Measurements from ENCODE around the gene PIP5KL1. TPM values are rescaled to one million over a fixed set of nuclear protein-coding genes. Genes with fewer than 3 reads are reported as not detected.

Gene PIP5KL1
- total RNA-seq, 1 donor from 2014 or later, result not detected

DNA sequence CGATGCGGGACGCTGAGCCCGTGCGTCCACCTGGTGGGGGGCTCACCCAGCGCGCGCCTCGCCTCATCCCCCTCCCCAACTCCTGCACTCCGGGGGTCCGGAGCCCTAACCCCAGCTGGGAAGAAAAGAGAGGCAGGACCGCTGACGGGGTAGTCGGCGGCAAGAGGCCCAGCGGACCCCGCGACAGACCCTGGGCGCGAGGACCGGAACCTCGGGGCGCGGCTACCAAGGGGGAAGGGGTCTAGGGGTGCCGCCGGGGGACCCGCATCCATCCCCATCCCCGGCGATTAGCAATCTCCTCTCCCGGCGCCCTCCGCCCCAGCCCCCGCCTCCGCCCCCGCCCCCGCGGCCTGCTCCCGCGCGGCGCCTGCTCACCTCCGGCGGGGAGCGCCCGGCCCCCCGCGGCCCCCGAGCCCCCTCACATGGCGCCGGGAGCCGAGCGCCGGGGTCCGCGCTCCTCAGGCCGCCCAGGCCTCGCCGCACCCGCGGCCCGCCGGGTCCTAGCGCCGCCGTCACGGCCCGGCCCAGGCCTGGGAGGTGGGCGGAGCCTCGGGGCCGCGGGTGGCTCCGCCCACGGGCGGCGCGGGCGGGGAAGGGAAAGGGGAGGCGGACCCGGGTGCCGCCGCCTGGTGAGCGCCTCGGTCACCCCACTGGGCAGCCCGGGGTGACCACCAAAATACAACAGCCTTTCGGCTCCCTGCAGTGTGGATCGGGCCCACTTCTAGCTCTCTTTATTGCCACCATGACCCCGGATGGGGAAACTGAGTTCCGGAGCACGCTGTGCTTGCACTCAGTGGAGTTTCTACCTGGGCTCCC is 31.2 kb downstream of the PIP5KL1 start, which contains the start of gene ST6GALNAC6:
Gene ST6GALNAC6, minus strand, starts transcription at position 476 of the 816 bp plus-strand sequence. CDS start 1,622 bp downstream, outside the sequence.
- intact Hi-C loops (cut with DNase I), result no loop called here
- Histone ChIP-seq H3K4me3 (peak within 1 kb of the TSS; percentile 83 to 100), H3K36me3 (peaks cover 20 to 25% of the 10 kb centered on the region in 2 donors), H3K4me1 (peaks cover 23 to 42% of the 10 kb centered on the region in 2 donors), H3K9me3 (no peaks in the 10 kb centered on the region), H3K27me3 (no peaks in the 10 kb centered on the region), H3K27ac (peak within 1 kb of the TSS; percentile 95 to 99)
- TF ChIP-seq, protein P1, sequence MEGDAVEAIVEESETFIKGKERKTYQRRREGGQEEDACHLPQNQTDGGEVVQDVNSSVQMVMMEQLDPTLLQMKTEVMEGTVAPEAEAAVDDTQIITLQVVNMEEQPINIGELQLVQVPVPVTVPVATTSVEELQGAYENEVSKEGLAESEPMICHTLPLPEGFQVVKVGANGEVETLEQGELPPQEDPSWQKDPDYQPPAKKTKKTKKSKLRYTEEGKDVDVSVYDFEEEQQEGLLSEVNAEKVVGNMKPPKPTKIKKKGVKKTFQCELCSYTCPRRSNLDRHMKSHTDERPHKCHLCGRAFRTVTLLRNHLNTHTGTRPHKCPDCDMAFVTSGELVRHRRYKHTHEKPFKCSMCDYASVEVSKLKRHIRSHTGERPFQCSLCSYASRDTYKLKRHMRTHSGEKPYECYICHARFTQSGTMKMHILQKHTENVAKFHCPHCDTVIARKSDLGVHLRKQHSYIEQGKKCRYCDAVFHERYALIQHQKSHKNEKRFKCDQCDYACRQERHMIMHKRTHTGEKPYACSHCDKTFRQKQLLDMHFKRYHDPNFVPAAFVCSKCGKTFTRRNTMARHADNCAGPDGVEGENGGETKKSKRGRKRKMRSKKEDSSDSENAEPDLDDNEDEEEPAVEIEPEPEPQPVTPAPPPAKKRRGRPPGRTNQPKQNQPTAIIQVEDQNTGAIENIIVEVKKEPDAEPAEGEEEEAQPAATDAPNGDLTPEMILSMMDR (IDR thresholded peaks at IDR 0.05), result peak in 1 of 3 experiments; percentile 10
- peak in 1 of 2 donors; percentile 83 for DNase-seq (ENCODE audit: low spot score in 2 of 2)

DNA sequence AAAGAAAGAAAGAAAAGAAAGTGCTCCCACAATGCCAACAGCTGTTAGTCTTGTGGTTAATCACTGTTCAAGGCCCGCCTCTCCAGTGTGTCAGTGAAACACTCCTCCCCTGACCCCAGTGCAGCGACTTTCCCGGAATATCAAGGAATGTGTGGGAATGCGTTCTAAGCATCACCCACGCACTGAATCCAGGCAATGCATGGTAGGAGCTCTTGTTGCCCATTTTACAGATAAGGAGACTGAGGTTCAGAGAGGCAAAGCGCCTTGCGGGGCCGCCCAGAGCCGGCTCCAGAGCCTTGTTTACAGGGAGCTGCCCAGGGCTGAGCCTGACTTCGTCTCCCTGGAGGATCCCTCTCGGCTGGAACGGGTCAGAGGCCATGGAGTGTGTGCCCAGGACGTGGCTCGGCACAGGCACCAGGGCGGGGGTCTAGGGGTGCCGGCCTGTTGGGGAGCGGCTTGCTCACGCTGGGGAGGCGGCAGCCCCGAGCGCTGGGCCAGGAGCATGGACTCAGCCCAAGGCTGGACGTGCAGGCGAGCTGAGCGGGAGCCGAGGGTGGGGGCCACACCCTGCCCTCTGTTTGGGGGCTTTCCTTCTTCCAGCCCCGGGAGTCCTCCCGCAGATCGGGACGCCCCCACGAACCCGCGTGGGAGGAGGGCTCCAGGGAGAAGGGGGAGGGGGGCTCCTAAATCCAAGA is 32.0 kb downstream of the PIP5KL1 start:
- Histone ChIP-seq H3K27me3 (no peaks in the 10 kb centered on the region), H3K9me3 (no peaks in the 10 kb centered on the region), H3K36me3 (peaks cover 27 to 33% of the 10 kb centered on the region in 2 donors), H3K4me1 (peaks cover 20 to 34% of the 10 kb centered on the region in 2 donors), H3K4me3 (peak overlapping the region; percentile 83 to 100), H3K27ac (peak overlapping the region; percentile 95 to 99)
- TF ChIP-seq, protein P1 (IDR thresholded peaks at IDR 0.05), result no peak
- intact Hi-C loops (cut with DNase I), result no loop called here
- peak in 1 of 2 donors; percentile 86 for DNase-seq (ENCODE audit: low spot score in 2 of 2)

DNA sequence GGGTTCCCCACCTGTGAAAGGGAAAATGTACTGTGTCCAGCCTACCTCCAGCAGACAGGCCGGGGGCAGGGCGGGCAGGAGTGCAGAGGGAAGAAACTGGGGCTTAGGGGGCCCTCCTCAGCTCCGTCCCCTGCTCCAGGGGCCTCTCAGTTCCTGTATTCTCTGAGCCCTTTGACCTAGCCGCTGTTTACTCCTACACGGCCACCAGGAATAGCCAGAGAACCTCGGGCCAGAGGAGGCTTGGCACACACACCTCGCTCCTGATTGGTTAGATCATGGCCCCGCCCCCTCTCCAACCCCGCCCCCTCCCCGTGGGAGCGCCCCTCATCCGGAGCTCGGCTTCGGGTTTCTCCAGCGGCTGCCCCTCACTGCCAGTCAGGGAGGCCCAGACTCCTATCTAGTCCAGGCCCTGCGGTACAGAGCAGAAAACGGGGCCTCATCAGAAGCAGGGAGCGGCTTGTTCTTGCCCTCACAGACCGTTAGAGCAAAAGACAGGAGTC is 33.3 kb downstream of the PIP5KL1 start:
- H3K36me3 ChIP-seq, result peaks cover 38 to 44% of the 10 kb centered on the region in 2 donors
- no peaks in the 10 kb centered on the region for H3K9me3 ChIP-seq
- intact Hi-C loops (cut with DNase I), result loop anchor here (1.0 to 2.0 kb wide), 2 partner anchors 20 kb away; partner anchors contain the start of genes AK1 and ST6GALNAC4
- H3K27me3 ChIP-seq, result no peaks in the 10 kb centered on the region
- H3K4me3 ChIP-seq, result peak overlapping the region; percentile 83 to 100
- TF ChIP-seq, protein P1 (IDR thresholded peaks at IDR 0.05), result no peak
- DNase-seq (ENCODE audit: low spot score in 2 of 2), result peak in 1 of 2 donors; percentile 92
- H3K4me1 ChIP-seq, result peaks cover 14 to 29% of the 10 kb centered on the region in 2 donors
- H3K27ac ChIP-seq, result peak overlapping the region; percentile 95 to 99

DNA sequence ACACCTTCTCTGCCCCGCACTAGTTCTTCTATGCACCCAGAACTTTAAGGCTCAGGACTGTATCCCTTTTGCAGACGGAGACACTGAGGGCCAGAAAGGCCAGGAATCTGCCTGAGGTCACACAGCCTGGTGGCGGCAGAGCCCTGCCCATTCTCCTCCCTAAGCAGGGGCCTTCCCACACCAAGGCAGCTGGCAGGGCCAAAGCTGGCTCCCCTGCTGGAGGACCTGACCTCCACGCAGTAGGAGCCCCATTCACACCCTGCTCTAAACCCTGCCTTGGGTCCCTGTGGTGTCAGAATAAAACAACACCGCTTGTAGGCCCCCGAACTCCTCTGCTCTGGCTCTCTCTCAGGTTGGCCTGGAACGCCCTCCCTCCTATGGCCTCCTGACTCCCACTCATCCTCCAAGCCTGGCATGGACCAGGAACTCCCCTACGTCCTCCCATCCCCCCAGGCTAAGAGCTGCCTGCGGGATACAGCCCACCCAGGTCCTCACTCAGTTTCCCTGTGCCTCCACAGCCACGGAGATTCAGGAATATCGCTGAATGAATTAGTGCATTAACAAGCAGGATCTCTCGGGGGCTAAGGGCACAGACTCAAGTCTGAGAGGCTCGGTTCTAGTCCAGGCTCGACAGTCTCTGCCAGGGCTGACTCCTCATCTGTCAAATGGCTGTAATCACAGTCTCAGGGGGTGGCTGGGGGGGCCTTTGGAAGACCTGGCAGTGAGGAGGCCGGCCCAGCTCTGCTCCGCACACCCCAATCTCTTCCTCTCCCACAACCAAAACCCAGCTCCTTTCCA is 34.0 kb downstream of the PIP5KL1 start:
- intact Hi-C loops (cut with DNase I), result loop anchor here (1.0 to 2.0 kb wide), 2 partner anchors 20 to 21 kb away; partner anchors contain the start of genes AK1 and ST6GALNAC4
- peaks cover 42 to 51% of the 10 kb centered on the region in 2 donors for H3K36me3 ChIP-seq

More for the DNA sequence above, 34.0 kb downstream of the PIP5KL1 start:
- Histone ChIP-seq H3K27me3 (no peaks in the 10 kb centered on the region), H3K4me1 (peaks cover 14 to 29% of the 10 kb centered on the region in 2 donors), H3K27ac (peak overlapping the region; percentile 95 to 99), H3K4me3 (peak overlapping the region; percentile 83 to 100), H3K9me3 (no peaks in the 10 kb centered on the region)
- no peak for DNase-seq (ENCODE audit: low spot score in 2 of 2)
- TF ChIP-seq, protein P1 (IDR thresholded peaks at IDR 0.05), result no peak
